K562 (cell line): ENCODE measurements around the gene SLC22A12. TPM values are rescaled to one million over a fixed set of nuclear protein-coding genes. Genes with fewer than 3 reads are reported as not detected.

Source experiments
- ILK ChIP-seq: fragments of 450-650 bp; IDR thresholded peaks from 2 replicates; pipeline ENCODE4 v1.6.1; 2016; ENCODE audit warnings: missing genetic modification characterization, low read depth, mild to moderate bottlenecking, missing compliant biosample characterization, moderate library complexity, borderline replicate concordance
- ZNF121 ChIP-seq: sonication (generic); formaldehyde crosslinking; conservative IDR thresholded peaks from 2 replicates; pipeline ENCODE4 v1.8.0; 2022; ENCODE audit warnings: missing genetic modification reagents
- polyA plus RNA-seq, 8 experiments: library from polyadenylated mRNA; depleted of rRNA in 4 of 8; stranded (reverse) in 5 of 8; unstranded in 3 of 8; fragments of >200 nt; fragmentation: Nextera tagmentation in 2 of 8; fragmentation: Illumina TruSeq in 1 of 8; extraction: Ambion mirVana in 2 of 8; extraction: Trizol in 1 of 8; gene quantifications; 2 replicates each; pipeline versions ENCODE4 v1.2.1 to v1.2.3, GENCODE V29; 2011 to 2014; ENCODE audit warnings: inconsistent platforms in 1 of 8, missing spikeins in 1 of 8
- total RNA-seq, 7 experiments: library from RNA; depleted of rRNA in 6 of 7; stranded (reverse); fragments of >200 nt in 6 of 7; fragmentation: Illumina TruSeq in 2 of 7; extraction: Trizol in 2 of 7; gene quantifications; 2 replicates each; pipeline versions ENCODE4 v1.2.1 to v1.2.3, GENCODE V29; 2011 to 2021; ENCODE audit warnings: low replicate concordance in 1 of 7
- TF ChIP-seq, protein P1 (sequence below): fragments of 250-450 bp; sonication (Bioruptor Pico); IDR thresholded peaks from 2 replicates; pipeline ENCODE4 v1.8.0; 2022; ENCODE audit warnings: inconsistent platforms, mild to moderate bottlenecking, moderate library complexity, borderline replicate concordance
- TF ChIP-seq, protein P2 (sequence below): sonication (generic); formaldehyde crosslinking; IDR thresholded peaks from 2 replicates; pipeline ENCODE4 v1.4.0; 2020; ENCODE audit warnings: mild to moderate bottlenecking, missing genetic modification reagents
- TF ChIP-seq, protein P3 (sequence below), 2 experiments: fragments of 450-650 bp; conservative IDR thresholded peaks; 2 replicates each; pipeline ENCODE4 v1.6.1; 2017; ENCODE audit warnings: mild to moderate bottlenecking in 2 of 2, moderate library complexity in 2 of 2

Gene SLC22A12
- total and polyA plus RNA-seq, 9 of the 15 experiments (the other 6 are each of a cell fraction or from before 2014, with no cell fraction given): not detected

DNA sequence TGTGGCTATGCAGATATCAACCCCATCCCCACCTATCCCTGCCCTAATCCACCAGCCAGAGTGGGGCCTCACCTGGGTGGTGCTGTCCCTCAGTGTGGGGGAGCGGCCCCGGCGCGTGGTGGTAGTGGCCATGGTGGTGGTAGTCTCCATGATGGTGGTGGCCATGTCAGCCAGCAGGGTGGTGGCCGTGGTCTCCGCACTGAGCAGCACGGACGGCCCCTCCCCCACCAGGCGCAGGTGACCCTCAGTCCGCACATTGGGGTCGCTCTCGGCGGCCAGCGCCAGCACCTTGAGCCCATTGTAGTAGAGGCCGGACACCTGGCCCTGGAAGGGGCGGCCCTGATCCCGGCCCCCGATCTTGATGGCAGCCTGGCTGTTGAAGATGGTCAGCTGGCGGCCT lies 31.7 kb downstream of the SLC22A12 start (continued):
- TF ChIP-seq, protein P1, sequence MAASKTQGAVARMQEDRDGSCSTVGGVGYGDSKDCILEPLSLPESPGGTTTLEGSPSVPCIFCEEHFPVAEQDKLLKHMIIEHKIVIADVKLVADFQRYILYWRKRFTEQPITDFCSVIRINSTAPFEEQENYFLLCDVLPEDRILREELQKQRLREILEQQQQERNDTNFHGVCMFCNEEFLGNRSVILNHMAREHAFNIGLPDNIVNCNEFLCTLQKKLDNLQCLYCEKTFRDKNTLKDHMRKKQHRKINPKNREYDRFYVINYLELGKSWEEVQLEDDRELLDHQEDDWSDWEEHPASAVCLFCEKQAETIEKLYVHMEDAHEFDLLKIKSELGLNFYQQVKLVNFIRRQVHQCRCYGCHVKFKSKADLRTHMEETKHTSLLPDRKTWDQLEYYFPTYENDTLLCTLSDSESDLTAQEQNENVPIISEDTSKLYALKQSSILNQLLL (CRISPR knock-in tag): no peak
- TF ChIP-seq ILK (tag) (no peak), ZNF121 (CRISPR knock-in tag) (no peak)
- TF ChIP-seq, protein P2, sequence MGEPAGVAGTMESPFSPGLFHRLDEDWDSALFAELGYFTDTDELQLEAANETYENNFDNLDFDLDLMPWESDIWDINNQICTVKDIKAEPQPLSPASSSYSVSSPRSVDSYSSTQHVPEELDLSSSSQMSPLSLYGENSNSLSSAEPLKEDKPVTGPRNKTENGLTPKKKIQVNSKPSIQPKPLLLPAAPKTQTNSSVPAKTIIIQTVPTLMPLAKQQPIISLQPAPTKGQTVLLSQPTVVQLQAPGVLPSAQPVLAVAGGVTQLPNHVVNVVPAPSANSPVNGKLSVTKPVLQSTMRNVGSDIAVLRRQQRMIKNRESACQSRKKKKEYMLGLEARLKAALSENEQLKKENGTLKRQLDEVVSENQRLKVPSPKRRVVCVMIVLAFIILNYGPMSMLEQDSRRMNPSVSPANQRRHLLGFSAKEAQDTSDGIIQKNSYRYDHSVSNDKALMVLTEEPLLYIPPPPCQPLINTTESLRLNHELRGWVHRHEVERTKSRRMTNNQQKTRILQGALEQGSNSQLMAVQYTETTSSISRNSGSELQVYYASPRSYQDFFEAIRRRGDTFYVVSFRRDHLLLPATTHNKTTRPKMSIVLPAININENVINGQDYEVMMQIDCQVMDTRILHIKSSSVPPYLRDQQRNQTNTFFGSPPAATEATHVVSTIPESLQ (CRISPR knock-in tag): no peak
- TF ChIP-seq, protein P3, sequence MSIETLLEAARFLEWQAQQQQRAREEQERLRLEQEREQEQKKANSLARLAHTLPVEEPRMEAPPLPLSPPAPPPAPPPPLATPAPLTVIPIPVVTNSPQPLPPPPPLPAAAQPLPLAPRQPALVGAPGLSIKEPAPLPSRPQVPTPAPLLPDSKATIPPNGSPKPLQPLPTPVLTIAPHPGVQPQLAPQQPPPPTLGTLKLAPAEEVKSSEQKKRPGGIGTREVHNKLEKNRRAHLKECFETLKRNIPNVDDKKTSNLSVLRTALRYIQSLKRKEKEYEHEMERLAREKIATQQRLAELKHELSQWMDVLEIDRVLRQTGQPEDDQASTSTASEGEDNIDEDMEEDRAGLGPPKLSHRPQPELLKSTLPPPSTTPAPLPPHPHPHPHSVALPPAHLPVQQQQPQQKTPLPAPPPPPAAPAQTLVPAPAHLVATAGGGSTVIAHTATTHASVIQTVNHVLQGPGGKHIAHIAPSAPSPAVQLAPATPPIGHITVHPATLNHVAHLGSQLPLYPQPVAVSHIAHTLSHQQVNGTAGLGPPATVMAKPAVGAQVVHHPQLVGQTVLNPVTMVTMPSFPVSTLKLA (conservative IDR thresholded peaks at IDR 0.05): no peak
